Keratinocyte (primary cell): Measurements from ENCODE around the gene SCNN1A. TPM values are rescaled to one million over a fixed set of nuclear protein-coding genes. Genes with fewer than 3 reads are reported as not detected.

Source experiments
- DNase-seq: peaks from one replicate; pipeline ENCODE4 v3.0.0-alpha.2; 2011; ENCODE audit warnings: low read depth, missing footprints, low spot score
- FAIRE-seq: peaks from 2 replicates; lab custom pipeline; 2011; peaks lifted over from hg19 to GRCh38; lab: Jason Lieb, UNC
- H2AFZ ChIP-seq: 2 replicates; pipeline ENCODE4 v1.6.0; 2012; ENCODE audit warnings: low read length, control low read depth, inconsistent platforms; ENCODE audit not compliant: control insufficient read depth
- H3K27ac ChIP-seq: 2 replicates; pipeline ENCODE4 v1.5.1; 2011; ENCODE audit warnings: low read length; ENCODE audit not compliant: control insufficient read depth, insufficient read depth
- H3K27me3 ChIP-seq: 3 replicates; pipeline ENCODE4 v1.6.0; 2011; ENCODE audit warnings: low read length; ENCODE audit not compliant: control insufficient read depth, insufficient read depth; ENCODE audit errors: extremely low read depth
- H3K36me3 ChIP-seq, 2 experiments: 2 replicates in 1 of 2; 3 replicates in 1 of 2; pipeline ENCODE4 v1.5.1; 2011; ENCODE audit warnings: low read length in 2 of 2, mild to moderate bottlenecking in 1 of 2; ENCODE audit not compliant: control insufficient read depth in 2 of 2, insufficient read depth in 2 of 2; ENCODE audit errors: extremely low read depth in 1 of 2
- H3K4me1 ChIP-seq: 3 replicates; pipeline ENCODE4 v1.5.1; 2011; ENCODE audit warnings: low read length; ENCODE audit not compliant: control insufficient read depth, insufficient read depth; ENCODE audit errors: extremely low read depth
- H3K4me2 ChIP-seq: 3 replicates; pipeline ENCODE4 v1.6.0; 2011; ENCODE audit warnings: low read depth, low read length; ENCODE audit not compliant: control insufficient read depth, insufficient read depth; ENCODE audit errors: extremely low read depth
- H3K4me3 ChIP-seq, 3 experiments: fragments of 200-600 bp in 1 of 3; sonication (generic) in 1 of 3; 2 replicates in 2 of 3; 3 replicates in 1 of 3; pipeline ENCODE4 v1.5.1; 2011 to 2016; ENCODE audit warnings: low read length in 3 of 3, mild to moderate bottlenecking in 3 of 3, control low read depth in 2 of 3, inconsistent platforms in 1 of 3, low read depth in 1 of 3, mixed read lengths in 1 of 3, mixed run types in 1 of 3, moderate library complexity in 1 of 3; ENCODE audit not compliant: control insufficient read depth in 2 of 3, insufficient read depth in 2 of 3; ENCODE audit errors: extremely low read depth in 1 of 3
- H3K79me2 ChIP-seq: 2 replicates; pipeline ENCODE4 v1.6.0; 2012; ENCODE audit warnings: low read length; ENCODE audit not compliant: control insufficient read depth, insufficient read depth
- H3K9ac ChIP-seq: 3 replicates; pipeline ENCODE4 v1.6.0; 2011; ENCODE audit warnings: low read length; ENCODE audit not compliant: control insufficient read depth, insufficient read depth; ENCODE audit errors: extremely low read depth
- H3K9me1 ChIP-seq: 3 replicates; pipeline ENCODE4 v1.6.0; 2011; ENCODE audit warnings: low read length; ENCODE audit not compliant: control insufficient read depth, insufficient read depth; ENCODE audit errors: extremely low read depth
- H3K9me3 ChIP-seq: 2 replicates; pipeline ENCODE4 v1.5.1; 2012; ENCODE audit warnings: low read depth, low read length; ENCODE audit not compliant: control insufficient read depth
- H4K20me1 ChIP-seq: 3 replicates; pipeline ENCODE4 v1.6.0; 2011; ENCODE audit warnings: low read length; ENCODE audit not compliant: control insufficient read depth, insufficient read depth; ENCODE audit errors: extremely low read depth
- EZH2 ChIP-seq: IDR thresholded peaks from one replicate; pipeline ENCODE4 v1.6.1; 2012; ENCODE audit warnings: inconsistent platforms, mild to moderate bottlenecking, low read length, moderate library complexity
- dilution Hi-C: fragments of 300-500 bp; cut with MboI; formaldehyde crosslinking; loops from one replicate; pipeline ENCODE4 v1.7.0; 2020; ENCODE audit warnings: low sequenced_read_pairs; ENCODE audit not compliant: extremely low pct_ligation_motif_present
- polyA plus RNA-seq, 5 experiments: library from polyadenylated mRNA; depleted of rRNA in 3 of 5; stranded (reverse) in 3 of 5; stranded (forward) in 1 of 5; unstranded in 1 of 5; fragments of >200 nt; gene quantifications; 1 replicate in 1 of 5; 2 replicates in 3 of 5; 3 replicates in 1 of 5; pipeline versions ENCODE4 v1.2.1 to v1.2.3, GENCODE V29; 2011 to 2012; ENCODE audit warnings: missing spikeins in 2 of 5, low read depth in 1 of 5, low replicate concordance in 1 of 5
- TF ChIP-seq, protein P1 (sequence below), 3 experiments: IDR thresholded peaks in 1 of 3; conservative IDR thresholded peaks in 1 of 3; optimal IDR thresholded peaks in 1 of 3; 2 replicates in 2 of 3; 3 replicates in 1 of 3; pipeline versions ENCODE3 to v1.5.1; 2011; ENCODE audit warnings: low read length in 3 of 3, mild to moderate bottlenecking in 3 of 3, moderate library complexity in 2 of 3, control low read depth in 1 of 3, inconsistent platforms in 1 of 3; ENCODE audit not compliant: insufficient read depth in 2 of 3; ENCODE audit errors: extremely low read depth in 1 of 3

SCNN1A gene
- polyA plus RNA-seq, 1 donor (not counting 4 experiments of a cell fraction or from before 2014, with no cell fraction given): 11.1 TPM

DNA sequence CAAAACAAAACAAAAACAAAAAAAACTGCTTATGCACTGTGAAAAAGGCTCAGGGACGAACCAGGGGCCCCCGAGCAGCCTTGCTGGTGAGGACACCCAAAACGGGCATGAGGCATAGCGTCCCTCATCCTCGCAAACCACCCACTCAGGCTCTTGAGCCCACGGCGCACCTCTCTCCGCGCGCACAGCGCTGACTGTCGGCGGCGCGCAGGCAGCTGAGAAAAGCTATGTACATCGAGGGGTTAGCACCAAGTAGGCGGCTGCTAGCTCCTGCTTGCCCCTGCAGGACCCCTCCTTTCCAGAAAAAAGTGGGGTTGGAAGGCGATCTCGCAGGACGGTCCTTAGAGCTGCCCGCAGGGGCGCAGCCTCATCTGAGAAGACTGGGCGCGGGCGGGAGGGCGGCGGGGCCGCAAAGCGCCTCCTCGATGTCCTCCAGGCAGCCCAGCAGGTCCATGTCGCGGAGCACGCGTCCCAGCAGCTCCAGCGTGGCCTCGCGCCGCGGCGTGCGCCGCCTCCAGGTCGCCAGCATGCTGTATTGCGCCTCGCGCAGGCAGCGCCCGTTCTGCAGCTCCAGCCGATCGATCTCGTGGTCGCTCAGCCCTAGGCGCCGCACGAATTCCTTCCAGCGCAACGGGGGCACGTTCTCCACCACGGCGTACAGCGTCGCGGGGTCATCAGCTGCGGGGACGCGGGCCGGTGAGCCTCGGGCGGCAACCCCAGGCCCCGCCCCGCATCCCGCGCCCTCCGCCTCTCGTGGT lies 46.2 kb downstream of the SCNN1A start:
- Histone ChIP-seq H3K79me2 (peaks cover 26% of the 10 kb centered on the region), H3K36me3 (peaks cover 48 to 61% of the 10 kb centered on the region in 2 experiments)
- no peak for FAIRE-seq

DNA sequence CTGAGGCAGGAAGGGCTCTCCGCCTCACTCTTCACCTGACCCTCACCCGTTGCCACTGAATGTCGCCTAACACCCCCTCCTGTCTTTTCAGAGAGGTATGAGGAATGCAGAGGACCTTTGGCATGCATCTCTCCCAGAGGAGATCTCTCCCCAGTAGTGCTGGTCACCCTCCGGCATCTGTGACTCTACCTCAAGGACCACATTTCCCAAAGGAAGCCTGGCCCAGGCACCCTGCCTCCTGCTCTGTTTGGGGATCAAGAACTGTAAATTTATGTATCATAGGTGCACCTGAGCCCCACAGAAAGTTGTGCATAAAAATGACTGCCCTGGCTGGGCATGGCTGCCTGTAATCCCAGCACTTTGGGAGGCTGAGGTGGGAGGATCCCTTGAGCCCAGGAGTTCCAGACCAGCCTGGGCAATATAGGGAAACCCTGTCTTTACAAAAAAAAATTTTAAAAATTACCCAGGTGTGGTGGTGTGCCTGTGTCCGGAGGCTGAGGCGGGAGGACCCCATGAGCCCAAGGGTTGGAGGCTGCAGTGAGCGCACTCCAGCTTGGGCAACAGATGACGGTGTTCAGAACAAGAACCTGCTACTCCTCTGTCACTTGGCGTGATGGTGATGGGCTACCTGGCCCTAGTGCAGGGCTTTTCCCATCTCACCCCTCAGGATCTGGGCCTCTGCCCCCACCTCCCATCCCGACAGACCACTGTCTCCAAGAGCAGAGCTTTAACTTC lies 47.2 kb downstream of the SCNN1A start:
- peaks cover 27% of the 10 kb centered on the region for H3K4me1 ChIP-seq
- dilution Hi-C loops: no loop called here
- peaks cover 4% of the 10 kb centered on the region for H4K20me1 ChIP-seq
- H2AFZ ChIP-seq: no peak overlapping the region
- H3K9me3 ChIP-seq: no peaks in the 10 kb centered on the region
- H3K27ac ChIP-seq: no peak overlapping the region
- DNase-seq: no peak
- H3K79me2 ChIP-seq: peaks cover 25% of the 10 kb centered on the region
- H3K27me3 ChIP-seq: no peaks in the 10 kb centered on the region
- no peaks in the 10 kb centered on the region for H3K9me1 ChIP-seq
- peaks cover 46 to 53% of the 10 kb centered on the region in 2 experiments for H3K36me3 ChIP-seq
- TF ChIP-seq, protein P1, sequence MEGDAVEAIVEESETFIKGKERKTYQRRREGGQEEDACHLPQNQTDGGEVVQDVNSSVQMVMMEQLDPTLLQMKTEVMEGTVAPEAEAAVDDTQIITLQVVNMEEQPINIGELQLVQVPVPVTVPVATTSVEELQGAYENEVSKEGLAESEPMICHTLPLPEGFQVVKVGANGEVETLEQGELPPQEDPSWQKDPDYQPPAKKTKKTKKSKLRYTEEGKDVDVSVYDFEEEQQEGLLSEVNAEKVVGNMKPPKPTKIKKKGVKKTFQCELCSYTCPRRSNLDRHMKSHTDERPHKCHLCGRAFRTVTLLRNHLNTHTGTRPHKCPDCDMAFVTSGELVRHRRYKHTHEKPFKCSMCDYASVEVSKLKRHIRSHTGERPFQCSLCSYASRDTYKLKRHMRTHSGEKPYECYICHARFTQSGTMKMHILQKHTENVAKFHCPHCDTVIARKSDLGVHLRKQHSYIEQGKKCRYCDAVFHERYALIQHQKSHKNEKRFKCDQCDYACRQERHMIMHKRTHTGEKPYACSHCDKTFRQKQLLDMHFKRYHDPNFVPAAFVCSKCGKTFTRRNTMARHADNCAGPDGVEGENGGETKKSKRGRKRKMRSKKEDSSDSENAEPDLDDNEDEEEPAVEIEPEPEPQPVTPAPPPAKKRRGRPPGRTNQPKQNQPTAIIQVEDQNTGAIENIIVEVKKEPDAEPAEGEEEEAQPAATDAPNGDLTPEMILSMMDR (optimal IDR thresholded peaks at IDR 0.05 in 1 of 3, IDR thresholded peaks at IDR 0.05 in 1 of 3, conservative IDR thresholded peaks at IDR 0.05 in 1 of 3; ENCODE audit: extremely low read depth in 1 of 3, insufficient read depth in 2 of 3, low read length in 3 of 3): no peak
- no peak for TF ChIP-seq EZH2
- FAIRE-seq: no peak
- no peak overlapping the region for H3K4me2 ChIP-seq
- no peak overlapping the region for H3K9ac ChIP-seq
- H3K4me3 ChIP-seq: no peak overlapping the region

More for the DNA sequence above, 46.2 kb downstream of the SCNN1A start:
- Histone ChIP-seq H3K9ac (no peak overlapping the region), H4K20me1 (peaks cover 2% of the 10 kb centered on the region), H3K9me1 (no peaks in the 10 kb centered on the region), H3K4me1 (peaks cover 28% of the 10 kb centered on the region), H3K27ac (no peak overlapping the region), H2AFZ (no peak overlapping the region), H3K4me2 (no peak overlapping the region), H3K27me3 (no peaks in the 10 kb centered on the region), H3K9me3 (no peaks in the 10 kb centered on the region), H3K4me3 (no peak overlapping the region)
- no peak for TF ChIP-seq EZH2
- TF ChIP-seq, protein P1 (optimal IDR thresholded peaks at IDR 0.05 in 1 of 3, IDR thresholded peaks at IDR 0.05 in 1 of 3, conservative IDR thresholded peaks at IDR 0.05 in 1 of 3; ENCODE audit: extremely low read depth in 1 of 3, insufficient read depth in 2 of 3, low read length in 3 of 3): no peak
- dilution Hi-C loops: no loop called here
- DNase-seq: no peak
